GM18498 (cell line): ENCODE results near the gene NPHP4.
"Not testable (repeated sequence)": the region's sequence is repeated elsewhere in the genome, so short reads cannot be mapped to it uniquely, and the experiment has no call there.

Source experiments
- ATAC-seq: cut with Tn5 transposase; IDR thresholded peaks from one replicate; pipeline ENCODE4 v1.9.1; 2021; ENCODE audit warnings: mild to moderate bottlenecking, moderate library complexity; ENCODE audit not compliant: unreplicated experiment

Gene NPHP4

DNA sequence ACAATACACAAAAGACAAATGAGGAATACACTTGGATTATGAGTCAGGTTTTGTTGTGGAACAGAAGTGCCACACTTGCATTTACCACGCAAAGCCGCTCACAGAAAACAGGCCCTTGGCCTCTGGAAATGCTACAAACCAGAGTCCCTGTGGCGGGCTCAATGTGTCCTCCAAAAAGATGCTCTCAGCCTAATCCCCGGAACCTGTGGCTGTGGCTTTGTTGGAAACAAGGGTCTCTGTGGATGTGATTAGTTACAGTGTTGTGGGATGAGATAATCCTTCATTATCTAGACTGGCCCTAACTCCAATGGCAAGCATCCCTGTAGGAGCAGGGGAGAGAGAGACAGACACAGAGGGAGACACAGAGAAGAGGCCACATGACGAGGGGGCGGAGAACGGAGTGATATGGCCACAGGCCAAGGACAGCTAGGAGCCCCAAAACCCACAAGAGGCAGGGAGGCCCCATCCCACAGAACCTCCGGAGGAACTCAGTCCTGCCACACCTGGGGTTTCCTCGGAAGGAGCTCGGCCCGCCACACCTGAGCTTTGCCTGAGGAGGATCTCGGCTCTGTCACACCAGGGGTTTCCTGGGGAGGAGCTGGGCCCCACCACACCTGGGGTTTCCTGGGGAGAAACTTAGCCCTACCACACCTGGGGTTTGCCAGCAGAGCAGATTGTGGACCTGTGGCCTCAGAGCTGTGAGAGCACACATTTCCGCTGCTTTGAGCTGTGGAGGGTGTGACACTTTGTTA lies 55.4 kb downstream of the NPHP4 start:
- no peak for ATAC-seq

DNA sequence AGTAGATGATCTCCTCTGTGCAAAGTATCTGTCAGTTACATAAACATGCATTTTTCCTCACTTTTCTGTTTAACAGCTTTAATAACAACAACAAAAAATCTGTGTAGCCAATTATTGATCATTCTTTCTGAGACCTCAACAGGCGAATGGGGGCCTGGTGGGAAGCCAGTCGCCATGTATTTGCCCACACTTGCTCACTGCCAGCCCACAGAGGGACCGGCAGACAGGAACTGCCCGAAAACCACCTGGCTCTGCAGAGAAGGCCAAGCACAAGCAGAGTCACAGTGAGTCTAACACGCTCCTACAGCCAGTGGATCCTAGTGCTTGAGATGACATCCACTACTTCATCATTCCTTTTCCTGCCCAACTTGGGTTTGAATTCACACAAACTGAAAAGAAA lies 56.1 kb downstream of the NPHP4 start:
- ATAC-seq = no peak

DNA sequence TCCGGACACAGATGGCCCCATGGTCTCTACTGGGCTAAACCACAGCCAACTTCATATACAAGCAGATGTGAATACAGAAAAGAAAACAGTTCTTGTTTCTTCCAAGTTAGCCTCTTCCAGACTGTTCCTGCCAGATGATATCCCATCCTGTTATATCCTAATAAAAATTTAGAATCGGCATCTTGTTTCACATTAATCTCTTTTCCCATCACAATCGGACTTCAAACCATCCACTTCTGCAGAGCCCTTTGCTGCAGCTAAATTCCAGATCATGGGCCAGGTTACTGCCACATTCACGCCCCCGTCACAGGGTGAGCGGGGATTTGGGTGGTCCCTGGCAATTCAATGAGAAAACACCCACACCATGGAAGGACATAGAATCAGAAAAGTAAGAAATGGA lies 57.2 kb downstream of the NPHP4 start:
- no peak for ATAC-seq

- ATAC-seq = no peak
Measured at GRCh38 chr1:5934058-5934884, 58.0 kb downstream of the NPHP4 start.

DNA sequence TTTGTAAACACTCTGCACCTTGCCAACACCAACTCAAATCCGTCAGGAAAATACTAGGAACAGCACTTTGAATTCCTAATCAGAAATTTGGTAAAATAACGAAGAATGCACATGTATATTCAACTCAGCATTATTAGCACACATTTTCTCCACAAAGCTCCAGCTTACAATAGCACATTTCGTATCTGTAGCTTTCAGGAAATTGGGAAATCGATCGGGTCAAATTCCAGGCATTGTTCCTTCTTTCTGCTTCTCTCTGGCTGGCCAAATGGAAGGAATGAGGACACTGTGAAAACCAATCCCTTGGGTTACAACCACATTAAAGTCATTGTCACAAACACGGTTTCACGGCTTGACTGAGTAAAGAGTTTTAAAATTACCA lies 58.6 kb downstream of the NPHP4 start:
- ATAC-seq = no peak

GRCh38 chr1:5933050-5933449 lies 59.2 kb downstream of the NPHP4 start:
- ATAC-seq = no peak

DNA sequence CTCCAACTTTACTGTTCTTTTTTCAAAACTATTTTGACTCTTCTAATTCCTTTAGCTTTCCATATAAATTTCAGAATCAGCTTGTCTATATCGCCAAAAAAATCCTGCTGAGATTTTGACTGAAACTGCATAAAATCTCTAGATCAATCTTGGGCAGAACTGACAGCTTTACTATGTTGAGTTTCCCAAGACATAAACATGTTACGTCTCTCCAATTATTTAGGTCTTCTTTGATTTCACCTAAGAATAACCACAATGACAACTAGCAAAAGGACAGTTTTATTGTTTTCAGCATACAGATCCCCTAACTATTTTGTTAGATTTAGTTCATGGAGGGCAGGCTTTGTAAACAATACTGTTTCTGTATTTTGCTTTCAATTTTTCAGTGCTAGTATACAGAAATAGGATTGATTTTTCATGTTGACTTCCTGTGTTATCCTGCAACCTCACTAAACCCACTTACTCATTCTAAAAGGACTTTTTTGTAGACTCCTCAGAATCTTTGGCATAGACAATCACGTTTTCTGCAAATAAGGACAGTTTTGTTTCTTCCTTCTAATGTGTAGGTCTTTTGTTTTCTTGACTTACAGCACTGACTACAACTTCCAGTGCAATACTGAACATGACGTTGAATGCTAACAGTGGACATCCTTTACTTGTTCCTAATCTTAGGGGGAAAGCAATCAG lies 63.4 kb downstream of the NPHP4 start:
- ATAC-seq = no peak

DNA sequence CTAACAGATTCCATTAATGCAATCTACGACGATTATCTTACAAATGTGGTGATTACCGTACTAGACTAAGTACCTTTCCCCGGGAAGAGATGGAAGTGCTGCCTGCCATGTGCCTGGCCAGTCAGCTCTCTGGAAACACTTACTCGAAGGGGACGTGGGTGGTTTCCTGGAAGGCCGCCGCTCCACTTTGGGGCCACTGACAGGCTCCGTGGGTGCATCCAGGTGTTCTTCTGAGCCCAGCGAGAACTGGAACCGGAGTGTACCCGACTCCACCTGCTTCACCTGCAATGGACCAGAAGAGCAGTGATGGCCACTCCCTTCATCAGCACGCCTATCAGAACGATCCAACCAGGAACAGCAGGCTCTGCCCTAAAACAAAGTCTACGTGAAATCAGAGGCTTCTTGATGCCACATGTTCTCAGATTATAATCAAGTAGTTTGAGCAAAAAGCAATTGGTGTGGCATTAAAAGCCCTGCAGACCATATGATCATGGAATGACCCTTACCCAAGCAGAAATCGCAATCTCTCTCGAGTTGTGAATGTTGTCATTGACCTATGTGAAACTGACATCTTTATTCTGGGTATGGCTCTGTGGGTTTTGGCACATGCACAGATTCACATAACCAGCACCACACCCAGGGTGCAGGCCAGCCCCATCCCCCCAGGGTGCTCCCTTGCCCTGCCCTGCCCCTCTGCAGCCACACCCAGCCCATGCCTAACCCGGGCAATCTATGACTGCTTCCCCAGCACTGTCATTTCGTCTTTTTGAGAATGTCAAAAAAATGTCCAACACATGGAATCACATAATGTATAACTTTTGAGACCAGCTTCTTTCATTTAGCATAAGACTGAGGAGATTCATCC lies 64.5 kb downstream of the NPHP4 start:
- no peak for ATAC-seq

DNA sequence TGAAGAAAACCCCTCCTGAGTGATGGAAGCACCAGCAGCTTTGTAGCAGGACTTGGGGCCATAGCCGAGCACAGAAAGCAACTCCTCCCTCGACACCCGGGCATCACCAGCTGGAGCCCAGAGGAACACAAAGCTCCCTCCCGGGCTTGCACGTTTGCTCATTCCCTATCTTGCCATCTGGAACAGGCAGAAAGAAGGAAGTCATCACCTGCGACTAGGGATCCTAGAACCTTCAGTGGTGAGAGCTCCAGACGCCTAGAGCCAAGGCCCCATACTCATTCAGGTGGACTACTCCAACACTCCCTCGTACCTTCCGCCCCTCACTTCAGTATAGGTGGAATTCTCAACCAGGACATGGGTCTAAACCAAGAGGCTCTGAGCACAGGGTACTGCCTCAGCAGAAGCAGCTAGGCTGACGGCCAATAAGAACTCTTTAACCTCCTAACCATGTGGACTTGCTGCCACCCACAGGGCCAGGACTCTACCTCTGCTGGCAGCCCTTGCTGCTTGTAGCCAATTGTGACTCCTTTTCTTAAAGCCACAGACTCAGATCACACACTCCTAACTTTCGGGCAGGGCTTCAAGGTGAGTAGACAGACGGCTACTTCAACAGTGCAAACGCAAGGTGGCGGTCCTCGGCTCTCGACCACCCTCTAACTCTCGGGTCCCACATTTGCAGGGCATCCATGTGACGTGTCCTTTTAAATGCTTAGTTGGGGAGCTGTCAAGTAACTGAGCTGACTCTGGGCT lies 65.4 kb downstream of the NPHP4 start:
- ATAC-seq = no peak

GRCh38 chr1:5922700-5923330 lies 69.4 kb downstream of the NPHP4 start:
- not testable (repeated sequence) for ATAC-seq

DNA sequence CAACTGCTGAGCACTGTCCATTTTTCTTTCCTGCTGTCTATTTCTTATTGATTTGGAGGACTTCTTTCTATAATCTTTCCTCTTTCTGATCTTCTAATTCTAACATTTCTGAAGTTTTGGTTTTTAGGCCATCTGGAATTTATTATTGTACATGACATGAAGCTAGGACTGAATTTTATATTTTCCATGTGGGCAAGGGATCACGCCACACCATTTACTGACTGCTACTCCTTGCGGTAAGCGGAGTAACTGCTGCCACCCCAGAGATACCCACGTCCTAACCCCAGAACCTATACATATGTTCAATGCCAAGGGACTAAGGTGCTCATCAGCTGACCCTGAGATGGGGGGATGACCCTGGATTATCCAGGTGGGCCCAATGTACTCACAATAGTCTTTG lies 70.6 kb downstream of the NPHP4 start:
- no peak for ATAC-seq

GRCh38 chr1:5921129-5921528 lies 71.1 kb downstream of the NPHP4 start:
- no peak for ATAC-seq

DNA sequence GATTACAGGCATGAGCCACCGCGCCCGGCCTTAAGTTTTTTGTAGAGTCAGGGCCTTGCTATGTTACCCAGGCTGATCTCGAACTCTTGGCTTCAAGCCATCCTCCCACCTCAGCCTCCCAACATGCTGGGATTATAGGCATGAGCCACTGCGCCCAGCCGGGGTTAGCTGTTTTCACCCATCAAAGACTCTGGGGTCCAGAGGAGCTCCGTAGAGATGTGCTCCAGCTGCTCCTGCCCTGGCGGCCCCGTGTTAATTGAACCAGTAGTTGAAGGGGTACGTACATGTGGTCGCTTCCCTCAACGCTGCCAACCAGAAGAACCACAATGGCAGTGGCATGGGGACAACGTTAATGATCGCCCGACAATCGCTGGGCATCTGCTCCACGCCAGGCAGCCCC lies 72.0 kb downstream of the NPHP4 start:
- ATAC-seq = no peak

GRCh38 chr1:5918275-5918649 lies 74.0 kb downstream of the NPHP4 start:
- no peak for ATAC-seq

- no peak for ATAC-seq
Measured at GRCh38 chr1:5917591-5918274, 74.5 kb downstream of the NPHP4 start.

- no peak for ATAC-seq
Measured at GRCh38 chr1:5917281-5917590, 75.0 kb downstream of the NPHP4 start.

DNA sequence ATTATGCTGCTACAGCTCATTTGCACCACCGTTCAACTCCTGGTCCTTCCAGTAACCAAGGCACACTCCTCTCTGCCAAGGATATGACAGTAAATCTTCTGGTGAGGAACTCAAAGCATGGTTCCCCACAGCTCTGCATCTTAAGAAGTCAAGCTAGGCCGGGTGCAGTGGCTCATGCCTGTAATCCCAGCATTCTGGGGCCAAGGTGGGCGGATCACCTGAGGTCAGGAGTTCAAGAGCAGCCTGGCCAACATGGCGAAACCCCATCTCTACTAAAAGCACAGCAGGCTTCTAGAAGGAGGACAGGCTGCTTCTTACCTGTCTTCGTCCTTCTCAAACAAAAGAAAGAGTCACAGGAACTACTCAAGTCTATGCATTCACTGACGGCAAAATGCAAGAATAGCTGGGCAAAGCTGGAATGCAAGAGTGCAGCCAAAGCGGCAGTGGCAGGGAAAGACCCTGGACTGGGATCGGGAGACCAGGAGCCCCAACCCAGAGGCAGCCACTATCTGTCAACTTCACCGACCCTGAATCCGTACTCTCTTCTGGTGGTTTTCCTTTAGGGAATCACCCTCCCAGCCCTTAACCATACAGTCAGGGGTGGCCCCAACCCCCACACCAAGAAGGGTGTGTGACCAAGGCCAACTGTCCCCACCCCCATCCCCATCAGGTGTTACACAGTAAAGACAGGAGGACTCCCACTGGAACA lies 75.5 kb downstream of the NPHP4 start:
- no peak for ATAC-seq
